SK-N-MC (cell line): ENCODE data around the gene KCNJ15.

Source experiments
- EZH2 ChIP-seq: fragments of 200-600 bp; sonication (generic); IDR thresholded peaks from one replicate; pipeline ENCODE4 v1.6.1; 2017; ENCODE audit warnings: antibody characterized with exemption
- FOXP2 ChIP-seq: optimal IDR thresholded peaks from 2 replicates; pipeline ENCODE3; 2011; ENCODE audit warnings: mild to moderate bottlenecking, moderate library complexity; ENCODE audit not compliant: insufficient read depth; ENCODE audit errors: extremely low read length, control extremely low read depth
- POLR2AphosphoS5 ChIP-seq: IDR thresholded peaks from 2 replicates; pipeline ENCODE4 v1.6.1; 2012; ENCODE audit warnings: mild to moderate bottlenecking, low read depth, low read length, borderline replicate concordance

DNA sequence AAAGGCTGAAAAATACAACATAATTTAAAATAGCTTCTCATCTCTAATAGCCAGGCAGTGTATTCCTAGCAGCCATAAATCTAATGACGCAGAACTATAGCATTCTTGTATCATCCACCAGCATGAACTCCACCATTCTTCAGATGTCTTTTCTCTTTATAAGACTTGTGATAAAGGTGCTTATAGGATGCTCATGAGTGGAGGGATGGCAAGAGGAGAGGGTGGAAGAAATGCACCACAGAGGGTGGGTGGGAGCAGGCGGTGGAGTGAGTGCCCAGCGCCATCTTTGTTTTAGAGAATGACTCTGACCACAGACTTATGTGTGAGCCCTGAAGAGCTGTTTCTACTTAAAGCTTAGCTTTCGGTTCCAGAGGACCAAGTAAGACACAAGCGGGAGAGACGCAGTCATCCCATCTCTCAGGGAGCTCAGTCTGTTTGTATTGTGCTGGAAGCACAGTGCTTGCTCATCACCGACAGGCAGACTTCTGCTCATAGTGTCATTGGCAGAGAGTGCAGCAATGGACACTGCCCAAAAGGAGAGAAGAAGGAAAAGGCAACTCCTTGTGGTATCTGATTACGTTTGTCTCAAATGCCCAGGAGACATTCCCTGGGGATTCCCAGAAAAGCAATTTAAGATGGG lies 65.6 kb downstream of the KCNJ15 start:
- TF ChIP-seq EZH2 = no peak
- TF ChIP-seq POLR2AphosphoS5 = no peak
- TF ChIP-seq FOXP2 = no peak
